ENCODE results near the gene GPC5.

The GPC5 gene

DNA sequence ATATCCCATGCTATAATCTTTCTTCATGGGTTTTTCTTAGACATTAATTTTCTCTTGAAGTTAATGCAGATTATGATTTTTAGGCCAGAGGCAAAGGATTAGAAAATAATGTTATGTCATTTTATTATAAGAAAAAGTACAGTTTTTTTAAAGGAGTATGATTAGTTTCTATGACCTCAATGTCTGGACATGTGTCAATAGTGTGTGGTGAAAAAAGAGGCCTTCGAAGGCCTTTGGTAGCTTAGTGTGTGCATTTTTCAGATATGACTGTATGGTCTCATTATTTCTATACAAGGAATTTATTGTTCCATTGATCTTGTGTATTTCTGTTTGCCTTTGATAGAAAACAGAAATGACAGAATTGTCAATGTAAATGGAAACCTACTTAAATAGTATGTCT lies 195.6 kb downstream of the GPC5 start:
- Mint-ChIP-seq H3K4me3 (no peak overlapping the region), H3K4me1 (no peaks in the 10 kb centered on the region), H3K36me3 (ENCODE audit: low read depth) (no peaks in the 10 kb centered on the region), H3K27me3 (no peaks in the 10 kb centered on the region), H3K27ac (no peak overlapping the region), H3K9me3 (no peaks in the 10 kb centered on the region)
- ATAC-seq (no peak), DNase-seq (no peak)

GRCh38 chr13:91595677-91596076 lies 197.3 kb downstream of the GPC5 start:
- DNase-seq: no peak
- Mint-ChIP-seq H3K4me3 (no peak overlapping the region), H3K36me3 (ENCODE audit: low read depth) (no peaks in the 10 kb centered on the region), H3K9me3 (no peaks in the 10 kb centered on the region), H3K4me1 (no peaks in the 10 kb centered on the region), H3K27me3 (no peaks in the 10 kb centered on the region), H3K27ac (no peak overlapping the region)
- no peak for ATAC-seq

GRCh38 chr13:91596842-91597241 lies 198.4 kb downstream of the GPC5 start:
- Mint-ChIP-seq H3K27ac (no peak overlapping the region), H3K36me3 (ENCODE audit: low read depth) (no peaks in the 10 kb centered on the region), H3K27me3 (no peaks in the 10 kb centered on the region), H3K9me3 (no peaks in the 10 kb centered on the region), H3K4me3 (no peak overlapping the region), H3K4me1 (no peaks in the 10 kb centered on the region)
- DNase-seq (no peak), ATAC-seq (no peak)

- no peak overlapping the region for H3K27ac Mint-ChIP-seq
- no peak for ATAC-seq
Measured at GRCh38 chr13:91598655-91599054, 200.2 kb downstream of the GPC5 start.

DNA sequence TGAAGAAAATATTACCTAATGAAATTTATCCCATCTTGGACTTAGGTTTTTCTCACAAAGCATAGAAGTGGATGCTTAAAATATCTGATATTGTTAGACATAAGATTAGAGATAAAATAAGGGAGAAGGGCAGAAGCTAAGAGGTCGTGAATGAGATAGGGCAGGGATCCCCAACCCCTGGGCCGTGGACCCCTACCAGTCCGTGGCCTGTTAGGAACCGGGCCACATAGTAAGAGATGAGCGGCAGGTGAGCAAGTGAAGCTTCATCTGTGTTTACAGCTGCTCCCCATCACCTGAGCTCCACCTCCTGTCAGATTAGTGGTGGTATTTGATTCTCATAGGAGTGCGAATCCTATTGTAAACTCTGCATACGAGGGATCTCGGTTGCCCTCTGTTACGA lies 202.9 kb downstream of the GPC5 start:
- Mint-ChIP-seq H3K27ac (no peak overlapping the region), H3K27me3 (no peaks in the 10 kb centered on the region), H3K9me3 (no peaks in the 10 kb centered on the region), H3K4me3 (no peak overlapping the region), H3K4me1 (no peaks in the 10 kb centered on the region), H3K36me3 (ENCODE audit: low read depth) (no peaks in the 10 kb centered on the region)
- ATAC-seq (no peak), DNase-seq (no peak)

More at GRCh38 chr13:91598655-91599054, 200.2 kb downstream of the GPC5 start:
- DNase-seq: no peak
- Mint-ChIP-seq H3K4me1 (no peaks in the 10 kb centered on the region), H3K4me3 (no peak overlapping the region), H3K9me3 (no peaks in the 10 kb centered on the region), H3K36me3 (ENCODE audit: low read depth) (no peaks in the 10 kb centered on the region), H3K27me3 (no peaks in the 10 kb centered on the region)

- Mint-ChIP-seq H3K4me3 (no peak overlapping the region), H3K36me3 (ENCODE audit: low read depth) (no peaks in the 10 kb centered on the region)
- ATAC-seq: no peak
Measured at GRCh38 chr13:91601807-91602206, 203.4 kb downstream of the GPC5 start.

GRCh38 chr13:91609353-91609752 lies 210.9 kb downstream of the GPC5 start:
- Mint-ChIP-seq H3K4me3 (no peak overlapping the region), H3K36me3 (ENCODE audit: low read depth) (no peaks in the 10 kb centered on the region), H3K9me3 (peaks cover 11% of the 10 kb centered on the region), H3K4me1 (no peaks in the 10 kb centered on the region), H3K27me3 (no peaks in the 10 kb centered on the region), H3K27ac (no peak overlapping the region)
- ATAC-seq (no peak), DNase-seq (no peak)

More at GRCh38 chr13:91601807-91602206, 203.4 kb downstream of the GPC5 start:
- Mint-ChIP-seq H3K9me3 (no peaks in the 10 kb centered on the region), H3K27ac (no peak overlapping the region), H3K27me3 (no peaks in the 10 kb centered on the region), H3K4me1 (no peaks in the 10 kb centered on the region)
- no peak for DNase-seq

GRCh38 chr13:91618315-91618714 lies 219.9 kb downstream of the GPC5 start:
- no peak for ATAC-seq
- Mint-ChIP-seq H3K27me3 (no peaks in the 10 kb centered on the region), H3K4me1 (no peaks in the 10 kb centered on the region), H3K36me3 (ENCODE audit: low read depth) (no peaks in the 10 kb centered on the region), H3K4me3 (no peak overlapping the region), H3K27ac (no peak overlapping the region), H3K9me3 (peaks cover 4% of the 10 kb centered on the region)
- no peak for DNase-seq

DNA sequence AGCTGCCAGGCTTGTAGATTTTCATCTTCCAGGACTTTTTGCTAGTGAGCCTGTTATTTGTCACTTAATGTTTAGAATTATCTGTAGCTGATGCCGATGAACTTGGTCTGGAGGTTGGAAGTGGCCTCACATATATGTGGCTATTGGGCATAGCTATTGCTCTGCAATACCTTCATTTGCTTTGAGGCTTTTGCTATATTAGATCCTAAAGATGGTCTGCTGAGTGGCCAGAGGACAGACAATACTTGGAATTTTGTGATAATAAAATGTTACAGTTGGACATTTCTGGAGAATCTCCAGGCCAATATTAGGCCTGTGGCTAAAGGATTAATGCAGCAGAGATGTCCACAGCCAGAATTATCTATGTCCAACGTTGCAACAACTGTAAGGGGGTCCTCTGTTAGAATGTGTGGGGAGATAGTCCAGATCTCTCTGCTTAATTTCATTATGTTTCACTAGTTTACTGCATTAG lies 222.3 kb downstream of the GPC5 start:
- no peak overlapping the region for H3K27ac Mint-ChIP-seq
- ATAC-seq: no peak
- DNase-seq: no peak
- no peaks in the 10 kb centered on the region for H3K36me3 Mint-ChIP-seq (ENCODE audit: low read depth)
- no peaks in the 10 kb centered on the region for H3K4me1 Mint-ChIP-seq
- no peak overlapping the region for H3K4me3 Mint-ChIP-seq
- no peaks in the 10 kb centered on the region for H3K27me3 Mint-ChIP-seq
- H3K9me3 Mint-ChIP-seq: no peaks in the 10 kb centered on the region

DNA sequence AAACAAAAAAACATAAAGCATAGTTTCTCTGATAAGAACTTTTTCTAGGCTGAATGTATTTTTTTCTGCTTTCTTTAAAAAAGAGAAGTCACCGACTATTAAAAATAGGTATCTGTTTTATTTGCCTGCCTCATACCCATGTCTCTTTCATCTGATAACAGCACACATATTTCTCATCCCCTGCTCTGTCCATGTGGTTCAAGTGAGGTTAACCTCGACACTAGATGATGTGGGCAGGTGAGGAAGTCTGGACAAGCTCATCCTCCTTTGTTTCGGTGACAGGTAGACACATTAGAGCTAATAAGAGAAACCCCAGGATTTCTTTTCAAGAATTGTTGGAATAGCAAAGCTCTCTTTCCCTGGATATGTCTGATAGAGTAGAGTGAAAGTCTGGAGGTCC lies 222.7 kb downstream of the GPC5 start:
- Mint-ChIP-seq H3K36me3 (ENCODE audit: low read depth) (no peaks in the 10 kb centered on the region), H3K9me3 (no peaks in the 10 kb centered on the region), H3K4me1 (no peaks in the 10 kb centered on the region), H3K27me3 (no peaks in the 10 kb centered on the region), H3K27ac (no peak overlapping the region), H3K4me3 (no peak overlapping the region)
- ATAC-seq: no peak
- no peak for DNase-seq

GRCh38 chr13:91621963-91622362 lies 223.5 kb downstream of the GPC5 start:
- Mint-ChIP-seq H3K4me3 (no peak overlapping the region), H3K9me3 (no peaks in the 10 kb centered on the region), H3K27ac (no peak overlapping the region), H3K27me3 (no peaks in the 10 kb centered on the region), H3K36me3 (ENCODE audit: low read depth) (no peaks in the 10 kb centered on the region), H3K4me1 (no peaks in the 10 kb centered on the region)
- ATAC-seq (no peak), DNase-seq (no peak)

DNA sequence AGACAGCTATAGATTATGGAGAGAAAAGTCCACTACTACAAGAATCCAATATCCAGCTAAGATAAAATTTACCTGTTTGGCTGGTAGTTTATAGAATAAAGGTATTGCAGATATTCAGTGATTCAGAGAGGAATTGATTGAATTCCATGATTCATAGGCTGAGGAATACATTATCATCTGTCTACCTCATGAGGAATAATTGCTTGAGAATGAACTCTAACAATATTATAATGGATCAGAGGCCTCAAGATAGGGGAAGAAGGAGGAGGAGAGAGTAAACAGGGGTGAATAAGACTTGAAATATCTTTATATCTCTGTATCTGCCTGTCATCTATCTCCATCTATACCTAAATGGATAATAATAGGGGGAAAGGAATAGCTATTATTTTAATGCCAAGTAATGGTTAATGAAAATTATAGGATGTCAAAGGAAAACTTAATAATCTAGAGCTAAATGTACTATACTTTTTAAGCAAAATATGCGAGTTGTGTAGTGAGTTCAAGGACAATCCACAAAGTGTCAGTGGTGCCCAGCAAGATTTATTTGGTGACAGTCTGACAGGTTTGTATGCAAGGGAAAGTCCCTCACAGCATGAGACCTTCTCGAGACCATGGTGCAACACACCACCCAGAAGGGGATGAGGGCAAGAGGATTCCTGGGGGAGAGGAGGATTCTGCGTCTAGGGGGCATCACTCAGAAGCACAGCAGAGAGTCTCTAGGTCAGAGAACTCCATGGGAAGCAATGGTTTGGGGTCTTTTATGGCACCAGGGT lies 224.5 kb downstream of the GPC5 start:
- Mint-ChIP-seq H3K27me3 (no peaks in the 10 kb centered on the region), H3K4me1 (no peaks in the 10 kb centered on the region), H3K36me3 (ENCODE audit: low read depth) (no peaks in the 10 kb centered on the region), H3K27ac (no peak overlapping the region), H3K9me3 (no peaks in the 10 kb centered on the region), H3K4me3 (no peak overlapping the region)
- DNase-seq: no peak
- no peak for ATAC-seq

DNA sequence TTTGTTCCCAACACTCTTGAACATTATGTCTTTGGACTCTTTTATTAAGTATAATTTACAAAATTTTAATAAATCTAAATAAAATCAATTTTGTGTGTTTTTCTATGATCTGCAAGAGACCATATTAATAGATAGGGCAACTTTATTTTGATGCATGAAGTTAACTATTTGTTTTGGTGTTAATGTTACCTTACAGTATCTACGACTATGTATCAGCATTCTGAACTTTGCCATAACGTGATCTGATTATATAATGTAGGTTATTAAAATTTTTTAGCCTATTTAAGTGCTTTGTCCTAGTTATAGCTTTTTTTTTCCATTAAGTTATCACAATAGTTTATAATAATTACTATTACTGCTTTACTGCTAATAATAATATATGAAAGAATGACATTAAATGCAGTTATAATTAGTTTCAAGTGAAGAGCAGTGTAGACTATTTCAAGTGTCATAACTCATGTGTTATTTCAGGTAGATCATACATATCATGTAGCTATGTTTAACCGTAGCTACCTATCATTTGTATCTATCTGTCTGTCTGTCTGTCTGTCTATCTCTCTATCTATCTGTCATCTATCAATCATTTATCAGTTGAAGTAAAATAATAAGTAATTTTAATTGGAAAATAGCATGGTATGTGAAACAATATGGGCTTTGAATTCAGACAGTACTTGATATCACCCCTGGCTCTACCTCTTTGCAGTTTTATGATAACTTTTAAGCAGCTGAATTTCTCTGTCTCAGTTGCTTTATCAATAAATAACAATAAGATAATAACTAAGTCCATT lies 229.7 kb downstream of the GPC5 start:
- ATAC-seq: no peak
- H3K27ac Mint-ChIP-seq: no peak overlapping the region

DNA sequence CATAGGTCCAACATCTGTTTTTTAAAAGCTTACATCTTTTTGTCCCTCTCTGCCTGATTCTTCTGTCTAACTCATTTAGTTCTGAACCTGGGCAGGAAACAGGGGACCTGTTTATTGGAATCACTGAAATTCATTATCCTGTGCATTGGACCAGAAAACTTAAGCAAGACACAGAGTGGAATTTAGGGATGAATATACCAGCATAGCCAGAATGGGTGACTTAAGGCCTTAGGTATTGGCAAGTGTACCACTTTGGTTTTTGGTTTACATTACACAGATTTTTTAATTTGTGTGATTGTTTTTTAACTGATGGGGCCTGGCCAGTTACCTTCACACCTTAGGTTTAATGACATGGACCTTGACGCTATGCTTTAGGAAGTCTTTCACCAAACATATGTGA lies 232.5 kb downstream of the GPC5 start:
- no peak for ATAC-seq
- no peaks in the 10 kb centered on the region for H3K36me3 Mint-ChIP-seq (ENCODE audit: low read depth)
- no peak for DNase-seq
- H3K4me3 Mint-ChIP-seq: no peak overlapping the region
- no peaks in the 10 kb centered on the region for H3K9me3 Mint-ChIP-seq
- H3K4me1 Mint-ChIP-seq: no peaks in the 10 kb centered on the region
- H3K27me3 Mint-ChIP-seq: no peaks in the 10 kb centered on the region
- H3K27ac Mint-ChIP-seq: no peak overlapping the region

More for the DNA sequence above, 229.7 kb downstream of the GPC5 start:
- Mint-ChIP-seq H3K36me3 (ENCODE audit: low read depth) (no peaks in the 10 kb centered on the region), H3K4me3 (no peak overlapping the region), H3K9me3 (no peaks in the 10 kb centered on the region), H3K4me1 (no peaks in the 10 kb centered on the region), H3K27me3 (no peaks in the 10 kb centered on the region)
- DNase-seq: no peak

- ATAC-seq: no peak
- no peak overlapping the region for H3K4me3 Mint-ChIP-seq
- H3K4me1 Mint-ChIP-seq: no peaks in the 10 kb centered on the region
- no peaks in the 10 kb centered on the region for H3K36me3 Mint-ChIP-seq (ENCODE audit: low read depth)
- no peaks in the 10 kb centered on the region for H3K27me3 Mint-ChIP-seq
- no peak for DNase-seq
- no peak overlapping the region for H3K27ac Mint-ChIP-seq
- no peaks in the 10 kb centered on the region for H3K9me3 Mint-ChIP-seq
Measured at GRCh38 chr13:91632086-91632485, 233.7 kb downstream of the GPC5 start.
